ENCODE data around the gene GTPBP6.

GTPBP6 gene

DNA sequence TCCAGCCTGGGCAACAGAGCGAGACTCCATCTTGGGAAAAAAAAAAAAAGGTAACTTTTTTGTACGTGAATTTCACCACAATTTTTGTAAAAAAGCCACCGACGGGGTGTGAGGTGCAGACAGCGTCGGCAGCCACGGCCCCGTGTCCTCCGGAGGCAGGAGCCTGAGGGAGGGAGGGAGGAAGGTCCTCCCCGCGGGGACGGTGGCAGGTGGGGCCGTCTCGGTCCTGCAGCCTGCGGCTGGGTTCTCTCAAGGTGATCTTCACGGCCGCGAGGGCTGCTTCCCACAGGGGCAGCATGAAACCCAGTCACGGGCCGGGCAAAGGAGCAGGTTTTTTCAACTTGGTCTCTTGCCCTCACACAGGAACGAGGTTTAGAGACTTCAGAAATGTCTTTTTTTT is 23.5 kb downstream of the GTPBP6 start:
- TF ChIP-seq EZH2 (IDR thresholded peaks at IDR 0.05; ENCODE audit: borderline replicate concordance, low read length), result no peak
- TF ChIP-seq, protein P1, sequence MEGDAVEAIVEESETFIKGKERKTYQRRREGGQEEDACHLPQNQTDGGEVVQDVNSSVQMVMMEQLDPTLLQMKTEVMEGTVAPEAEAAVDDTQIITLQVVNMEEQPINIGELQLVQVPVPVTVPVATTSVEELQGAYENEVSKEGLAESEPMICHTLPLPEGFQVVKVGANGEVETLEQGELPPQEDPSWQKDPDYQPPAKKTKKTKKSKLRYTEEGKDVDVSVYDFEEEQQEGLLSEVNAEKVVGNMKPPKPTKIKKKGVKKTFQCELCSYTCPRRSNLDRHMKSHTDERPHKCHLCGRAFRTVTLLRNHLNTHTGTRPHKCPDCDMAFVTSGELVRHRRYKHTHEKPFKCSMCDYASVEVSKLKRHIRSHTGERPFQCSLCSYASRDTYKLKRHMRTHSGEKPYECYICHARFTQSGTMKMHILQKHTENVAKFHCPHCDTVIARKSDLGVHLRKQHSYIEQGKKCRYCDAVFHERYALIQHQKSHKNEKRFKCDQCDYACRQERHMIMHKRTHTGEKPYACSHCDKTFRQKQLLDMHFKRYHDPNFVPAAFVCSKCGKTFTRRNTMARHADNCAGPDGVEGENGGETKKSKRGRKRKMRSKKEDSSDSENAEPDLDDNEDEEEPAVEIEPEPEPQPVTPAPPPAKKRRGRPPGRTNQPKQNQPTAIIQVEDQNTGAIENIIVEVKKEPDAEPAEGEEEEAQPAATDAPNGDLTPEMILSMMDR (IDR thresholded peaks at IDR 0.05; ENCODE audit: low read length), result no peak
- Histone ChIP-seq H3F3A (ENCODE audit: insufficient read depth, low read length) (no peaks in the 10 kb centered on the region), H3K27me3 (ENCODE audit: insufficient read depth, low read length) (no peaks in the 10 kb centered on the region), H3K4me2 (ENCODE audit: low read length) (no peak overlapping the region), H3K9me3 (ENCODE audit: low read length) (no peaks in the 10 kb centered on the region), H2AFZ (ENCODE audit: low read length) (no peak overlapping the region), H3K27ac (ENCODE audit: low read depth, low read length, poor library complexity, severe bottlenecking) (no peak overlapping the region), H3K9me2 (ENCODE audit: low read depth, low read length) (no peaks in the 10 kb centered on the region), H3K4me3 (ENCODE audit: low read depth, low read length, poor library complexity, severe bottlenecking) (no peak overlapping the region), H3K4me1 (ENCODE audit: insufficient read depth, low read length, severe bottlenecking) (no peaks in the 10 kb centered on the region), H3K79me2 (ENCODE audit: insufficient read depth, low read length) (no peaks in the 10 kb centered on the region), H3K9ac (ENCODE audit: low read length) (no peak overlapping the region), H3K36me3 (ENCODE audit: insufficient read depth, low read length) (peaks cover 63% of the 10 kb centered on the region), H4K20me1 (ENCODE audit: insufficient read depth, low read length) (no peaks in the 10 kb centered on the region)

DNA sequence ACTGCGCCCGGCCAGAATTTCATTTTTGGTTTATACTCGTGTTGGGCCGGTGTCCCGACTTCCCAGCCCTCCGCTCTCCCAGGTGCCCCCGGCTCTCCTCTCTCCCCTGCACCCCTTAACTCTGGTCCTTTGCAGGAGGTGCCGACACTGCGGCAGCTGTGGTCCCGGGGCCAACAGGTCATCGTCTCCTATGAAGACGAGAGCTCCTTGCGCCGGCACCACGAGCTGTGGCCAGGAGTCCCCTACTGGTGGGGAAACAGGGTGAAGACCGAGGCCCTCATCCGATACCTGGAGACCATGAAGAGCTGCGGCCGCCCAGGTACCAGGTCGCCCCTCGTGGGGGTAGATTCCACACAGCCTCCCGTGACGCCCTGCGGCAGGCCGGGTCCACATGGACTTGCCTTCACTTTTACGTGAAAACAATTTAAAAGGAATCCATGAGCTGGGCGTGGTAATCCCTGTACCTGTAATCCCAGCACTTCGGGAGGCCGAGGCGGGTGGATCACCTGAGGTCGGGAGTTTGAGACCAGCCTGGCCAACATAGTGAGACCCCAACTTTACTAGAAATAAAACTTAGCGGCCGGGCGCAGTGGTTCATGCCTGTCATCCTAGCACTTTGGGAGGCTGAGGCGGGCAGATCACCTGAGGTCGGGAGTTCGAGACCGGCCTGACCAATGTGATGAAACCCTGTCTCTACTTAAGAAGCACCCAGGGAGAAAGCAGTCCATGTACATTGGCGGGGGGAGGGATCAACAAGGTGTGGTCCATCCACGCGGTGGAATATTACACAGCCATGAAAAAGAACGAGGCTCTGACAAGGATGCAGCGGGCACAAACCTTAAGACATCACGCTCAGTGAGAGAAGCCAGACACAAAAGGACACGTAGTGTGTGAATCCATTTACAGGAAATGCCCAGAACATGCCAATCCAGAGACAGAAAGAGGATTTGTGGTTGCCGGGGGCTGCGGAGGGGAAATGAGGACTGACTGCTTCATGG is 25.4 kb downstream of the GTPBP6 start:
- Histone ChIP-seq H3K27ac (ENCODE audit: low read depth, low read length, poor library complexity, severe bottlenecking) (no peak overlapping the region), H3K79me2 (ENCODE audit: insufficient read depth, low read length) (no peaks in the 10 kb centered on the region), H3K4me1 (ENCODE audit: insufficient read depth, low read length, severe bottlenecking) (no peaks in the 10 kb centered on the region), H3K9me3 (ENCODE audit: low read length) (no peaks in the 10 kb centered on the region), H3K4me3 (ENCODE audit: low read depth, low read length, poor library complexity, severe bottlenecking) (no peak overlapping the region), H3F3A (ENCODE audit: insufficient read depth, low read length) (no peaks in the 10 kb centered on the region), H3K9ac (ENCODE audit: low read length) (no peak overlapping the region), H3K36me3 (ENCODE audit: insufficient read depth, low read length) (peaks cover 66% of the 10 kb centered on the region), H3K9me2 (ENCODE audit: low read depth, low read length) (no peaks in the 10 kb centered on the region), H2AFZ (ENCODE audit: low read length) (no peak overlapping the region), H3K27me3 (ENCODE audit: insufficient read depth, low read length) (no peaks in the 10 kb centered on the region), H3K4me2 (ENCODE audit: low read length) (no peak overlapping the region), H4K20me1 (ENCODE audit: insufficient read depth, low read length) (no peaks in the 10 kb centered on the region)
- TF ChIP-seq, protein P1 (IDR thresholded peaks at IDR 0.05; ENCODE audit: low read length), result no peak
- TF ChIP-seq EZH2 (IDR thresholded peaks at IDR 0.05; ENCODE audit: borderline replicate concordance, low read length), result no peak

DNA sequence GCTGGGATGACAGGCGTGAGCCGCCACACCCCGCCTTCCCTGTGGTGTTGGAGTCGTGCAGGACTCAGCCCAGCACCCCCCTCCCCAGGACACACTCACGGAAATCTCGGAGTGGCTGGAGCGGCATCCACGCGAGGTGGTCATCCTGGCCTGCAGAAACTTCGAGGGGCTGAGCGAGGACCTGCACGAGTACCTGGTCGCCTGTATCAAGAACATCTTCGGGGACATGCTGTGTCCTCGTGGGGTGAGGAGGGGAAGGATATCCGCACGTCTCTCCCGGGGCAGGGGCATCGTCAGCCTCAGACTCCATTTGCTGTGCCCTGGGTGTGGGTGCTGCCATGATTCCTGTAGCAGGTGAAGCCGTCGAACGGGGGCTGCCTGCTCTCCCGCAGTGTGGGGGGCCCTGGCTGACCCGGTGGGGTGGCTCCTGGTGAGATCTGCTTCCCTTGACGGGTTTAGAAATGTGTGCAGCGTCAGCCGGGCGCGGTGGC is 27.1 kb downstream of the GTPBP6 start:
- H3K9me2 ChIP-seq (ENCODE audit: low read depth, low read length), result no peaks in the 10 kb centered on the region
- no peaks in the 10 kb centered on the region for H3K27me3 ChIP-seq (ENCODE audit: insufficient read depth, low read length)
- H3K4me3 ChIP-seq (ENCODE audit: low read depth, low read length, poor library complexity, severe bottlenecking), result no peak overlapping the region
- no peaks in the 10 kb centered on the region for H3K9me3 ChIP-seq (ENCODE audit: low read length)
- H4K20me1 ChIP-seq (ENCODE audit: insufficient read depth, low read length), result no peaks in the 10 kb centered on the region
- no peaks in the 10 kb centered on the region for H3K79me2 ChIP-seq (ENCODE audit: insufficient read depth, low read length)
- H3K36me3 ChIP-seq (ENCODE audit: insufficient read depth, low read length), result peaks cover 74% of the 10 kb centered on the region
- H2AFZ ChIP-seq (ENCODE audit: low read length), result no peak overlapping the region
- H3K4me2 ChIP-seq (ENCODE audit: low read length), result no peak overlapping the region
- no peaks in the 10 kb centered on the region for H3F3A ChIP-seq (ENCODE audit: insufficient read depth, low read length)
- H3K9ac ChIP-seq (ENCODE audit: low read length), result no peak overlapping the region
- H3K4me1 ChIP-seq (ENCODE audit: insufficient read depth, low read length, severe bottlenecking), result peaks cover 5% of the 10 kb centered on the region
- TF ChIP-seq, protein P1 (IDR thresholded peaks at IDR 0.05; ENCODE audit: low read length), result no peak
- TF ChIP-seq EZH2 (IDR thresholded peaks at IDR 0.05; ENCODE audit: borderline replicate concordance, low read length), result no peak
- no peak overlapping the region for H3K27ac ChIP-seq (ENCODE audit: low read depth, low read length, poor library complexity, severe bottlenecking)

All from OCI-LY1 (cell line).